Measurements from ENCODE around the gene RFNG. TPM values are rescaled to one million over a fixed set of nuclear protein-coding genes. Genes with fewer than 3 reads are reported as not detected.

Gene RFNG
- total and polyA plus RNA-seq, 12 donors: 13.9 to 30.1 (median 20.3) TPM

DNA sequence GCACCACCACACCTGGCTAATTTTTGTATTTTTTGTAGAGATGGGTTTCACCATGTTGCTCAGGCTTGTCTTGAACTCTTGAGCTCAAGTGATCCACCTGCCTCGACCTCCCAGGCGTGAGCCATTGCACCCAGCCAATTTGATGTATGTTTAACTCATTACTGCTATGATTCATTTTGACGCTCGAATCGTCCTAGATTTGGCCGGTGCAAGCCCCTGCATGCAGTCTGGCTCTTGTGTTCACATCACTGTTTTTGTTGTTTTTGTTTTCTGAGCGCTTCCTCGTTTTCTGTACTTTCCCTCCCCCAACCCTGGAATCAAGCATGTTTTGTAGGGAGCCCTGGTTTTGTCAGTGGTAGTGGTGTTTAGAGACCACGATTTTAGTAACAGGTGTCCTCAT, 21.8 kb upstream of the RFNG start:
- intact Hi-C loops (cut with DNase I): no loop called here
- peaks cover 0 to 4% (median 0%) of the 10 kb centered on the region in 9 donors for H3K36me3 ChIP-seq
- H3K9me3 ChIP-seq: no peaks in the 10 kb centered on the region
- H3K27ac ChIP-seq: no peak overlapping the region
- ATAC-seq (no peak), DNase-seq (no peak)
- WGBS, 2 donors: 84 to 87% methylated on average over 9 of the region's 9 CpGs
- H3K4me3 ChIP-seq: no peak overlapping the region
- TF ChIP-seq, protein P1, sequence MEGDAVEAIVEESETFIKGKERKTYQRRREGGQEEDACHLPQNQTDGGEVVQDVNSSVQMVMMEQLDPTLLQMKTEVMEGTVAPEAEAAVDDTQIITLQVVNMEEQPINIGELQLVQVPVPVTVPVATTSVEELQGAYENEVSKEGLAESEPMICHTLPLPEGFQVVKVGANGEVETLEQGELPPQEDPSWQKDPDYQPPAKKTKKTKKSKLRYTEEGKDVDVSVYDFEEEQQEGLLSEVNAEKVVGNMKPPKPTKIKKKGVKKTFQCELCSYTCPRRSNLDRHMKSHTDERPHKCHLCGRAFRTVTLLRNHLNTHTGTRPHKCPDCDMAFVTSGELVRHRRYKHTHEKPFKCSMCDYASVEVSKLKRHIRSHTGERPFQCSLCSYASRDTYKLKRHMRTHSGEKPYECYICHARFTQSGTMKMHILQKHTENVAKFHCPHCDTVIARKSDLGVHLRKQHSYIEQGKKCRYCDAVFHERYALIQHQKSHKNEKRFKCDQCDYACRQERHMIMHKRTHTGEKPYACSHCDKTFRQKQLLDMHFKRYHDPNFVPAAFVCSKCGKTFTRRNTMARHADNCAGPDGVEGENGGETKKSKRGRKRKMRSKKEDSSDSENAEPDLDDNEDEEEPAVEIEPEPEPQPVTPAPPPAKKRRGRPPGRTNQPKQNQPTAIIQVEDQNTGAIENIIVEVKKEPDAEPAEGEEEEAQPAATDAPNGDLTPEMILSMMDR (IDR thresholded peaks at IDR 0.05): no peak
- peaks cover 0 to 5% (median 0%) of the 10 kb centered on the region in 9 donors for H3K4me1 ChIP-seq
- H3K27me3 ChIP-seq: no peaks in the 10 kb centered on the region

DNA sequence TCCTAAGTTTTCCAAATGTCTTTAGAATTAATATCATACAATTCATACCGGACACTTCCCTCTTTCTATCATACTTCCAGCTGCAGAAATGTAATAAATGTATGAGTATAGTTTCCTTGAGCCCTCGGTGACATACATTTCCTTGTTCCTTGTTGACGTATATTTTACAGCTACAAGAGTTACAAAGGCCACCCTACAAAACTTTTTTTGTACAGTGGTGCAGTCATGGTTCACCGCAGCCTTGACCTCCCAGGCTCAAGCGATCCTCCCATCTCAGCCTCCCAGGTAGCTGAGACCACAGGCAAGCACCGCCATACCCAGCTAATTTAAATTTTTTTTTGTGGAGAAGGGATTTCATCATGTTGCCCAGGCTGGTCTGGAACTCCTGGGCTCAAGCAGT, 21.2 kb upstream of the RFNG start:
- H3K27me3 ChIP-seq: no peaks in the 10 kb centered on the region
- no peaks in the 10 kb centered on the region for H3K9me3 ChIP-seq
- intact Hi-C loops (cut with DNase I): no loop called here
- H3K4me1 ChIP-seq: peaks cover 0 to 2% (median 0%) of the 10 kb centered on the region in 9 donors
- no peaks in the 10 kb centered on the region for H3K36me3 ChIP-seq
- H3K27ac ChIP-seq: no peak overlapping the region
- TF ChIP-seq, protein P1 (IDR thresholded peaks at IDR 0.05): no peak
- ATAC-seq: no peak
- no peak for DNase-seq
- no peak overlapping the region for H3K4me3 ChIP-seq
- WGBS, 2 donors: 87% methylated on average over 6 of the region's 6 CpGs

DNA sequence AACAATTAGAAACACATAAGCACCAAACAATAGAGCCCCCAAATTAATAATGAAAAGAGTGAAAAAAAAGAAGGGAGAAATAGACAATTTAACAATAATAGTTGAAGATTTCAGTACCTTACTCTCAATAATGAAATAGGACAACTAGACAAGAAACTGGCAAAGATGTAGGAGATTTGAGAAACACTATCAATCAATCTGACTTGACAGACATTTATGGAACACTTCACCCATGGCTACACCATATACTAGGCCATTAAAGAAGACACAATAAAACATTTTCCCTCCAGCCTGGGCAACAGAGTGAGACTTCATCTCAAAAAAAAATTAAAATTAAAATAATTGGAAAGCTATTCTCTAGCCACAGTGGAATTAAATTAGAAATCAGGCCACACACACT, 19.0 kb upstream of the RFNG start:
- Histone ChIP-seq H3K36me3 (no peaks in the 10 kb centered on the region), H3K4me3 (no peak overlapping the region), H3K4me1 (peaks cover 5 to 12% (median 8%) of the 10 kb centered on the region in 9 donors), H3K27me3 (no peaks in the 10 kb centered on the region), H3K27ac (no peak overlapping the region), H3K9me3 (no peaks in the 10 kb centered on the region)
- TF ChIP-seq, protein P1 (IDR thresholded peaks at IDR 0.05): no peak
- ATAC-seq (no peak), DNase-seq (no peak)
- intact Hi-C loops (cut with DNase I): no loop called here

DNA sequence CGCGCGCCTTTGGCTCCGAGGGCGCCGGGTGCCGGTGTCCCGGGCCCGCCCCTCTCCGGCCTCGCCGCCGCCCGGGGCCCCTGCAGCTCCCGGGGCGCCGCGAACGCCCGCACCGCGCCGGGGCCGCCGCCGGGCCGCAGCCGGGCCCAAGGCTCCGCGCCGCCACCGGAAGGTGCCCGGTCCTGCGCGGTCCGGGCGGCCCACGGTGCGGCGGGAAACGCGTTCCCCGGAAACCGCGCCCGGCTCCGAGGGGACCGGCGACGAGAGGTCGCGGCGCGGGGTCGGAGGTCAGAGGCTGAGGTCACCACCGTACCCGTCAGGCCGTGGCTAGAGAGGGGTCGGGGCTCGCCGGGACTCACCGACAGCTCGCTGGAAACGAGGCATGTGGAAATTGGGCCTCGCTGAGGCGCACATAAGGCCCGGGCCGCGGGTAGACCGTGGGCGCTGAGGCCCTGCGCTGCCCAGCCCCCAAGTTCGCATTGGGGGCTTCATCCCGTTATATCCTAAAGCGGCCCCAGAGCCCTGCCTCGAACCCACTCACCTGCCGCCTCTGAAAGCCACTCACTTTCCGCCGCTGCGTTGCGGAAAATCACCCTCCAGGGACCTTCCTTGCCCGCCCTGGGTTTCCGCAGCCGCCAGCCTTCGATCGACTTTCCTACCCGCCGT, 14.2 kb upstream of the RFNG start, which contains the start of gene DUS1L:
DUS1L (minus strand) TSS at position 167 of the 666 bp plus-strand sequence. CDS start 745 bp downstream, outside the sequence.
- intact Hi-C loops (cut with DNase I): no loop called here

More for the DNA sequence above, 14.2 kb upstream of the RFNG start, which contains the start of gene DUS1L:
- TF ChIP-seq, protein P1 (IDR thresholded peaks at IDR 0.05): no peak
- H3K27ac ChIP-seq: peak within 1 kb of the TSS; percentile 71 to 97 (median 88)
- DNase-seq (peak; percentile 48 to 77), ATAC-seq (peak; percentile 74 to 87 (median 84))
- peaks cover 17 to 31% (median 23%) of the 10 kb centered on the region in 9 donors for H3K4me1 ChIP-seq
- no peaks in the 10 kb centered on the region for H3K27me3 ChIP-seq
- H3K36me3 ChIP-seq: peaks cover 0 to 34% (median 9%) of the 10 kb centered on the region in 9 donors
- peak within 1 kb of the TSS; percentile 61 to 100 (median 94) for H3K4me3 ChIP-seq
- 10% methylated on average over 87 to 88 of the region's 88 CpGs for WGBS, 2 donors
- no peaks in the 10 kb centered on the region for H3K9me3 ChIP-seq
